ENCODE measurements around the gene BCAS3. TPM values are rescaled to one million over a fixed set of nuclear protein-coding genes. Genes with fewer than 3 reads are reported as not detected.

Gene BCAS3
- total RNA-seq, 1 donor from 2014 or later, result 14.5 TPM

GRCh38 chr17:60646701-60647100 is 30.9 kb upstream of the BCAS3 start:
- Mint-ChIP-seq H3K27me3 (ENCODE audit: low read depth, unreplicated experiment) (no peaks in the 10 kb centered on the region), H3K36me3 (ENCODE audit: low read depth, unreplicated experiment) (peaks cover 17% of the 10 kb centered on the region), H3K27ac (ENCODE audit: unreplicated experiment) (no peak overlapping the region), H3K9me3 (ENCODE audit: unreplicated experiment) (no peaks in the 10 kb centered on the region), H3K4me3 (ENCODE audit: unreplicated experiment) (no peak overlapping the region), H3K4me1 (ENCODE audit: low read depth, unreplicated experiment) (no peaks in the 10 kb centered on the region)
- Histone ChIP-seq H2AFZ (ENCODE audit: low read depth, low read length) (no peak overlapping the region), H3K27me3 (ENCODE audit: insufficient read depth, low read length) (no peaks in the 10 kb centered on the region), H3K36me3 (ENCODE audit: insufficient read depth, low read length) (peaks cover 10% of the 10 kb centered on the region), H4K20me1 (ENCODE audit: insufficient read depth, low read length) (peaks cover 25% of the 10 kb centered on the region), H3K79me2 (ENCODE audit: insufficient read depth, low read length) (peaks cover 35% of the 10 kb centered on the region), H3K4me3 (ENCODE audit: insufficient read depth, low read depth, low read length) (no peak overlapping the region), H3K9ac (ENCODE audit: low read length) (no peak overlapping the region), H3K27ac (ENCODE audit: low read depth, low read length) (no peak overlapping the region), H3K4me2 (ENCODE audit: low read length) (no peak overlapping the region), H3K9me3 (ENCODE audit: insufficient read depth, low read depth, low read length) (no peaks in the 10 kb centered on the region), H3K4me1 (ENCODE audit: insufficient read depth, low read length) (peaks cover 6% of the 10 kb centered on the region)
- no peak for DNase-seq (ENCODE audit: low read depth)
- FAIRE-seq, result no peak
- TF ChIP-seq EZH2 (IDR thresholded peaks at IDR 0.05; ENCODE audit: insufficient read depth, low read length) (no peak), CTCF (IDR thresholded peaks at IDR 0.05; ENCODE audit: insufficient read depth, low read depth, low read length) (no peak)

- TF ChIP-seq CTCF (IDR thresholded peaks at IDR 0.05; ENCODE audit: insufficient read depth, low read depth, low read length) (no peak), EZH2 (IDR thresholded peaks at IDR 0.05; ENCODE audit: insufficient read depth, low read length) (no peak)
- Histone ChIP-seq H3K9me3 (ENCODE audit: insufficient read depth, low read depth, low read length) (no peaks in the 10 kb centered on the region), H3K4me1 (ENCODE audit: insufficient read depth, low read length) (no peaks in the 10 kb centered on the region), H3K27ac (ENCODE audit: low read depth, low read length) (no peak overlapping the region), H3K79me2 (ENCODE audit: insufficient read depth, low read length) (peaks cover 37% of the 10 kb centered on the region), H4K20me1 (ENCODE audit: insufficient read depth, low read length) (peaks cover 26% of the 10 kb centered on the region), H3K36me3 (ENCODE audit: insufficient read depth, low read length) (peaks cover 10% of the 10 kb centered on the region), H3K27me3 (ENCODE audit: insufficient read depth, low read length) (no peaks in the 10 kb centered on the region), H2AFZ (ENCODE audit: low read depth, low read length) (no peak overlapping the region), H3K9ac (ENCODE audit: low read length) (no peak overlapping the region), H3K4me3 (ENCODE audit: insufficient read depth, low read depth, low read length) (no peak overlapping the region), H3K4me2 (ENCODE audit: low read length) (no peak overlapping the region)
- FAIRE-seq, result no peak
- no peak for DNase-seq (ENCODE audit: low read depth)
- H3K9me3 Mint-ChIP-seq (ENCODE audit: unreplicated experiment), result no peaks in the 10 kb centered on the region
- peaks cover 18% of the 10 kb centered on the region for H3K36me3 Mint-ChIP-seq (ENCODE audit: low read depth, unreplicated experiment)
- peaks cover under 1% of the 10 kb centered on the region for H3K4me1 Mint-ChIP-seq (ENCODE audit: low read depth, unreplicated experiment)
- no peak overlapping the region for H3K4me3 Mint-ChIP-seq (ENCODE audit: unreplicated experiment)
- no peak overlapping the region for H3K27ac Mint-ChIP-seq (ENCODE audit: unreplicated experiment)
- H3K27me3 Mint-ChIP-seq (ENCODE audit: low read depth, unreplicated experiment), result no peaks in the 10 kb centered on the region
These were observed 29.9 kb upstream of the BCAS3 start for GRCh38 chr17:60647705-60648104.

GRCh38 chr17:60652454-60653247 is 25.0 kb upstream of the BCAS3 start:
- Histone ChIP-seq H3K27me3 (ENCODE audit: insufficient read depth, low read length) (no peaks in the 10 kb centered on the region), H4K20me1 (ENCODE audit: insufficient read depth, low read length) (peaks cover 30% of the 10 kb centered on the region), H3K4me1 (ENCODE audit: insufficient read depth, low read length) (no peaks in the 10 kb centered on the region), H3K36me3 (ENCODE audit: insufficient read depth, low read length) (peaks cover 6% of the 10 kb centered on the region), H3K4me2 (ENCODE audit: low read length) (no peak overlapping the region), H3K9ac (ENCODE audit: low read length) (no peak overlapping the region), H3K9me3 (ENCODE audit: insufficient read depth, low read depth, low read length) (no peaks in the 10 kb centered on the region), H3K79me2 (ENCODE audit: insufficient read depth, low read length) (peaks cover 28% of the 10 kb centered on the region), H3K4me3 (ENCODE audit: insufficient read depth, low read depth, low read length) (no peak overlapping the region), H2AFZ (ENCODE audit: low read depth, low read length) (no peak overlapping the region), H3K27ac (ENCODE audit: low read depth, low read length) (no peak overlapping the region)
- Mint-ChIP-seq H3K27ac (ENCODE audit: unreplicated experiment) (no peak overlapping the region), H3K4me3 (ENCODE audit: unreplicated experiment) (no peak overlapping the region), H3K36me3 (ENCODE audit: low read depth, unreplicated experiment) (peaks cover 25% of the 10 kb centered on the region), H3K4me1 (ENCODE audit: low read depth, unreplicated experiment) (peaks cover 5% of the 10 kb centered on the region), H3K27me3 (ENCODE audit: low read depth, unreplicated experiment) (no peaks in the 10 kb centered on the region), H3K9me3 (ENCODE audit: unreplicated experiment) (no peaks in the 10 kb centered on the region)
- DNase-seq (ENCODE audit: low read depth) (no peak), FAIRE-seq (no peak)
- TF ChIP-seq CTCF (IDR thresholded peaks at IDR 0.05; ENCODE audit: insufficient read depth, low read depth, low read length) (no peak), EZH2 (IDR thresholded peaks at IDR 0.05; ENCODE audit: insufficient read depth, low read length) (no peak)
